Raji (cell line): Measurements from ENCODE around the gene C16orf54.

Experiments
- POLR2A ChIP-seq: IDR thresholded peaks from 2 replicates; pipeline ENCODE4 v1.6.1; 2011; ENCODE audit warnings: low read depth, low read length, control low read depth; ENCODE audit not compliant: insufficient read depth

Gene C16orf54

DNA sequence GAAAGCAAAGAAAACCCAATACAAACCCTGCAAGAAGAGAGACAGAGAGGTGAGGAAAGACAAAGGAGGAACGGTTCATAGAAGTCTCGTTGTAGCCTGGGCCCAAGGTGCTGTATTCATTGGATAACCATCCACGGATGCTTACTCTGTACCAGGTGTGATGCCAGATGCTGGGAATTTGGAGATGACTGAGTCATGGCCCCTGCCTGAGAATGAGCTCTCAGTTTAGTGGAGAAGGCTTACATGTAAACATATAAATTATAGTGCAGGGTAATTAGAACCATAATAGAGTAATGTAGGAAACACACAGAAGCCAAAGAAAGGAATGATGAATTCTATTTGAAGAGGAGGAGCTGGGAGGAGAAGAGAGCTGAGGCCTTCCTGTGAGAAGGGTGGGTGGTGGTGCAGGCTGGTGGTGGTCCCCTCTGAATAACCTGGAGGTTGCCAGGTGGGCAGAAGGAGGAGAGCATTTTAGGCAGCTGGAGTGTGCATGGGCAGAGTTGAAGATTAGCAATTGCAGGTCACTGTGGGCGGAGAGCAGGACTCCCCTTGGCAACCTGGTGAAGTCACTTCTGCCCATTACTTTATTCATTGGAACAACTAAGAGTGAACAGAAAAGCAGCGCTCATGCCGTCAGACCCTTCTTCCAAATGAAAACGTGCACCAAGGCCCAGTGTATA lies 24.6 kb upstream of the C16orf54 start:
- TF ChIP-seq POLR2A: no peak

DNA sequence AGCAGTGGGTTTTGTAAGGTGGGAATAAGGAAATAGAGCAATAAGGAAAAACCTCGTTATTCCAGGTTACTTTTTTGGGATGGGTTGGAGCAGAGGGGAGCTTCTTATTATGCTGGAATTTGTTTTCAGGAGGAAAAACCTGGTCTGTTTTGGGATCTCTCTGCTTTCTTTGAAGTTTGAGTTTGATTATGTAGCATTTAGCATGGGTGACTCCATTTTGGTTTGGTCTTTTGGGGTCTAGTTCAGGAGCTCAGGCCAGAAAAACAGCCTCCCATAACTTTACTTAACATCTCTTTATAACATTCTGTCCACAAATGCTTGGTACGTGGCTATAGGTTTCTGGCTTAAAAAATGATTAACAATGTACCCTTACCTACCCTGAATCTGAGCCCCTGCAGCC lies 23.7 kb upstream of the C16orf54 start:
- no peak for TF ChIP-seq POLR2A

DNA sequence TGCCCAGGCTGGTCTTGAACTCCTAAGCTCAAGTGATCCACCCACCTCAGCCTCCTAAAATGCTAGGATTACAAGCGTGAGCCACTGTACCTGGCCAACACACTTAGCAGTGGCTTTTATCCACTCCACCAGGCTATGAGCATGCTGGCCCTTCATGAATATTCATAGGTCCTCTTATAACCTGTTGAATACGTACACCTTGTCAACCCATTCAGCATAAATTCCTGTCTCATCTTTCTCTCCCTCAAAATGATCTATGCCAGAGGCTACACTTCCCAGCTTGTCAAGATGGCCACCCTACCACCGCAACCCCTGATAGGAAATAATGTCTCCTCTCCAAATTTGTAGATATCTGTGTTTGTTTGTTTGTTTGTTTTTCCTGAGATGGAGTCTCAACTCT lies 21.3 kb upstream of the C16orf54 start:
- no peak for TF ChIP-seq POLR2A

DNA sequence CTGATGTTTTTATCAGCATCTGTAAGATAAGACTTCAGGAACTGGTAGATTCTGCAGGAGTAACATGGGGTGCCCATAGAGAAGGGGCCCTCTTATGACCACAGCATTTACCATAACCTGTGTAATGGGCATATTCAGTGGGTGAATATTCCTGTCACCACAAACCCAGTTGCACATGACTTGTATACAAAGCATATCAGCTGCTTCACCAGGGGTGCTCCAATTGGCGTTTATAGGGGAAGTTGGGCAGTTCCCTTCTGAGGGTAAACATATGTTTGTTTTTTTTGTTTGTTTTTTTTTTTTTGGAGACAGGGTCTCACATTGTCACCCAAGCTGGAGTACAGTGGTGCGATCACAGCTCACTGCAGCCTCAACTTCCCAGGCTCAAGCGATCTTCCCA lies 20.8 kb upstream of the C16orf54 start:
- no peak for TF ChIP-seq POLR2A

DNA sequence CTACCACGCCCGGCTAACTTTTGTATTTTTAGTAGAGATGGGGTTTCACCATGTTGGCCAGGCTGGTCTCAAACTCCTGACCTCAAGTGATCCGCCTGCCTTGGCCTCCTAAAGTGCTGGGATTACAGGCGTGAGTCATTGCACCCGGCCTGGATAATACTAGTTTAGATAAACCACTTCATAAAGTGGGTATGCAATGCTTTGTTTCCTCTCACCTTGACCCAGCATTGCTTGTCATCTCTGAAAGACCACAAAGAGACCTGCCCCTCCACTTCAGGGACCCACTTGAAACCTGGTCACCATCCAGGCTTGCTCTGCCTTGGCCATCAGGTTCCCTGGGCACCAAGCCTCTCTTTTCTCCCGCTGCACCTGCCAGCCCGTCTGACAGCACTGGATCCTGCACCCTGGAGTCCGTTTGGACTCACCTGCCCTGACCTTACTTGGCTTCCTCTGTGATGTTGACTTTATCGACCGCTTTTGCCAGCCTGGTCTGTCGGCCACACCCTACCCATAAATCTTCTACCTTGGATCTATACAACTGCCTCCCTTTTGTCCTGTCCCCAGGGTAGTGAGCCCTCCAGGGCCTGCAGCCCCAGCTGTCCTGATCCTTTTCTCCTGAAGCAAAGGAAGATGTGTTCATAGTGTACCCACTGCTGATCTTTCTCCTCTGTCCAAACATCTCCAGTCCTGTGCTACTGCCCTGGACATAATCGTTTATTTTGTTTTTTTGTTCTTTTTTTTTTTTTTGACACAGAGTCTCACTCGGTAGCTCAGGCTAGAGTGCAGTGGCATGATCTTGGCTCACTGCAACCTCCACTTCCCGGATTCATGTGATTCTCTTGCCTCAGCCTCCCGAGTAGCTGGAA lies 19.6 kb upstream of the C16orf54 start:
- TF ChIP-seq POLR2A: no peak

DNA sequence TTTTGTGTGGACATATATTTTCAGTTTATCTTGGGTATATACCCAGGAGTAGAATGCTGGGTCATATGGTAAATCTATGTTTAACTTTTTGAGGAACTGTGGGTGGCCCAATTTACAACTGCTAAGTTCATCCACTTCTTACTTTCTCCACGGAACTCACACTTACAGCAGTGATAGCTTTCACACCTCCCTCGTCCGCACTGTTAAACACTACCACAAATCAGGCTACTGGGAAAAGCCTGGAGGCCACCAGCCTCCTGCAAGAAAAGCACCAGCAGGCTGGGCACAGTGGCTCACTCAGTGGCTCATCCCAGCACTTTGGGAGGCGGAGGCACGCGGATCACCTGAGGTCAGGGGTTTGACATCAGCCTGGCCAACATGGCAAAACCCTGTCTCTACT lies 17.5 kb upstream of the C16orf54 start:
- no peak for TF ChIP-seq POLR2A

DNA sequence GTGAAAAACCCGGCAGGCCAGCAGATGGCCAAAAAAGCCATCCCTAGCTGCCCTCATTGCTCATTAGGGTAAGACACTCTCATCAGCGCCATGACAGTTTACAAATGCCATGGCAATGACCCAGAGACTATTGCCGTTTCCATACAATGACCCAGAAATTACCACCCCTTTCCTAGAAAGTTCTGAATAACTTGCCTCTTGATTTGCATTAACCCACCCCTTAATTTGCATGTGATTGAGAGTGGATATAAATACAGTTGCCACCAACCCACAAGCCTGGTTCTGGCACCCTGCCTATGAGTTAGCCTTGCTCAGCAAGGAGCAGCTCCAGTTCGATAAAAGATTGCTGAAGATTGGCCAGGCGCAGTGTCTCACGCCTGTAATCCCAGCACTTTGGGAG lies 16.1 kb upstream of the C16orf54 start:
- TF ChIP-seq POLR2A: no peak

DNA sequence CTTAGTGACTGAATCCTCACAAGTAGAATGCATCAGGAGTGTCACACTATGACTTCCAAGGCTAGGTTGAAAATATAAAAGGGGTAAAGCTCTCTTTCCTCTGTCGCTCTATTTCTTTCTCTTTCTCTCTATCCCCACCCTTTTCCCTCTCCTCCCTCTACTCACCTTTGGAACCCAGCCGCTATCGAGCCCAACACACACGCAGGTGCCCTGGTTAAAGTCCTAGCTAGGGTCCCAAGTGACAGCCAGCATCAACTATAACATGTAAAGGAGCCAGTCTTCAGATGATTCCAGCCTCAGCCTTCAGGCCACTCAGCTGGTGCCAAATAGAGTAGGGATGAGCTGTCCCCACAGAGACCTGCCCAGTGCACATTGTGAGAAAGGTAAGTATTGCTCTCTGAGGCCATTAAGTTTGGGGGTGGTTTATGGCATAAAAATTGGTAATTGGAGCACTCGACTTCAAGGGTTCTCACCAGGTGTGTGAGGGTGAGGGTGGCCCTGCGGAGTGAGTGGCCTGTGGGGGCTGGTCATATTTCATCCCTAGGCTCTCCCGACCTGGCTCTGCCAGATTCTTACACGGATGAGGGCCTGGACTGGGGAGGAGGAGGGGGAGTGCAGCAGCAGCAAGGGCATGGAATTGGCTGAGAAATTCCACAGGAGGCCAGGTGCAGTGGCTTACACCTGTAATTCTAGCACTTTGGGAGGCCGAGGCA lies 14.9 kb upstream of the C16orf54 start:
- no peak for TF ChIP-seq POLR2A

DNA sequence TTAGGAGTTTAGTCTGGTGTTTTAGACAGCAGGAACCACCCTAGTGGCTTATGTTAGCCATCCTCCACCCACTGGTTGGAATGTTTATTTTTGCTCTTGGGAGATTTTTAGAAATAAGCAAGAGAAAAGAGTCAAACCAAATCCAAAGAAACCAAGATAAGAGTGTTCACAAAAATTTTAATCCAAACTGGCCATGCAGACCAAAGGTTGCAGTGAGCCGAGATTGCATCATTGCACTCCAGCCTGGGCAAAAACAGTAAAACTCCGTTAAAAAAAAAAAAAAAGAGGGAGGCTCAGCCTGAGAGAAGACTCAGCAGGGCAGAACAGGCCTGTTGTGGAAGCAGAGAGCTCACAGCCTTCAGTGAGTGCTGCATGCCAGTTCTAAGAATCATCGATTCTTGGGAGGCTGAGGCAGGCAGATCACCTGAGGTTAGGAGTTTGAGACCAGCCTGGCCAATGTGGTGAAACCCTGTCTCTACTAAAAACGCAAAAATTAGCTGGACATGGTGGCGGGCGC lies 12.2 kb upstream of the C16orf54 start:
- TF ChIP-seq POLR2A: no peak

DNA sequence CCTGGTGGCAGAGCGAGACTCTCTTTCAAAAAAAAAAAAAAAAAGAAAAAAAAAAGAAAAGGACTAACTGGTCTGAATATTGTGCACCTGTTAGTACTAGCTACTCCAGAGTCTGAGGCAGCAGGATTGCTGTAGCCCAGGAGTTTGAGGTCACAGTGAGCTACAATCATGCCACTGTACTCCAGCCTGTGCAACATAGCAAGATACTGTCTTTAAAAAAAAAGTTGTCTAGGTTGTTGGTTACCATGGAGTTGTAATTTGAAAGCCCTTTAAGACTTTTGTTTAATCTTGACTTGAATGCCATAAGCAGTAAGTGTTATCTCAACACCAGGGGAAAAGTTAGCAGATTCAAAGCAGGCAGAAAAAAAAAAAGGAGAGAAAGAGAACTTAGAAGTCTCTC lies 10.9 kb upstream of the C16orf54 start:
- TF ChIP-seq POLR2A: no peak

DNA sequence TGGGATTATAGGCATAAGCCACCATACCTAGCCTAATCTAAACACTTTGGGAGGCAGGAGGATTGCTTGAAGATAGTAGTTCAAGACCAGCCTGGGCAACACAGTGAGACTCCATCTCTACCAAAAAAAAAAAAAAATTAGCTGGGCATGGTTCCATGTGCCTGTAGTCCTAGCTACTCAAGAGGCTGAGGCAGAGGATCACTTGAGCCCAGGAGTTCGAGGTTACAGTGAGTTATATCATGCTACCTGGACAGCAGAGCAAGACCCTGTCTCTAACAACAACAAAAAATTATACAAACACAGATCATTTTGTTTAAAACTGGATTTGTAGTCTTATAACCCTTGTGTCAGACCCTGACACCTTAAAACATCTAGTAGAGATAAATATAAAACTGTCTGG lies 7.7 kb upstream of the C16orf54 start:
- no peak for TF ChIP-seq POLR2A

DNA sequence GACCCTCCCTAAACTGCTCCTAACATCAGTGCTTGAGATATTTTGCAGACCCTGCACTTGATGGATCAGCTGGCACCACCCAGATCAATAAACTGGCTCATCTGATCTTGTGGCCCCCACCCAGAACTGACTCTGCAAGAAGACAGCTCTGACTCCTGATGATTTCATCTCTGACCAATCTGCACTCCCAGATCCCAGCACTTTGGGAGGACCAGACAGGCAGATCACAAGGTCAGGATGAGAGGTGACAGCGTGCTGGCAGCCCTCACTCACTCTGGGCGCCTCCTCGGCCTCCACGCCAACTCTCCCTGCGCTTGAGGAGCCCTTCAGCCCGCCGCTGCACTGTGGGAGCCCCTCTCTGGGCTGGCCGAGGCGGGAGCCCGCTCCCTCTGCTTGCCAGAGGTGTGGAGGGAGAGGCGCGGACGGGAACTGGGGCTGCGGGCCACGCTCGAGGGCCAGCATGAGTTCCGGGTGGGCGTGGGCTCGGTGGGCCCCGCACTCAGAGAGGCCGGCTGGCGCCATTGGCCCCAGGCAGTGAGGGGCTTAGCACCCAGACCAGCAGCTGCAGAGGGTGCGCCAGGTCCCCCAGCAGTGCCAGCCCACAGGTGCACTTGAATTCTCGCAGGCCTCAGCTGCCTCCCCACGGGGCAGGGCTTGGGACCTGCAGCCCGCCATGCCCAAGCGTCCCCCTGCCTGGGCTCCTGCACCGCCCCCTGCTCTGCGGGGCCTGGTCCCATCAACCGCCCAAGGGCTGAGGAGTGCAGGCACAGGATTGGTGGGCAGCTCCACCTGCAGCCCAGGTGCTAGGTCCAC lies 2.4 kb upstream of the C16orf54 start:
- no peak for TF ChIP-seq POLR2A

DNA sequence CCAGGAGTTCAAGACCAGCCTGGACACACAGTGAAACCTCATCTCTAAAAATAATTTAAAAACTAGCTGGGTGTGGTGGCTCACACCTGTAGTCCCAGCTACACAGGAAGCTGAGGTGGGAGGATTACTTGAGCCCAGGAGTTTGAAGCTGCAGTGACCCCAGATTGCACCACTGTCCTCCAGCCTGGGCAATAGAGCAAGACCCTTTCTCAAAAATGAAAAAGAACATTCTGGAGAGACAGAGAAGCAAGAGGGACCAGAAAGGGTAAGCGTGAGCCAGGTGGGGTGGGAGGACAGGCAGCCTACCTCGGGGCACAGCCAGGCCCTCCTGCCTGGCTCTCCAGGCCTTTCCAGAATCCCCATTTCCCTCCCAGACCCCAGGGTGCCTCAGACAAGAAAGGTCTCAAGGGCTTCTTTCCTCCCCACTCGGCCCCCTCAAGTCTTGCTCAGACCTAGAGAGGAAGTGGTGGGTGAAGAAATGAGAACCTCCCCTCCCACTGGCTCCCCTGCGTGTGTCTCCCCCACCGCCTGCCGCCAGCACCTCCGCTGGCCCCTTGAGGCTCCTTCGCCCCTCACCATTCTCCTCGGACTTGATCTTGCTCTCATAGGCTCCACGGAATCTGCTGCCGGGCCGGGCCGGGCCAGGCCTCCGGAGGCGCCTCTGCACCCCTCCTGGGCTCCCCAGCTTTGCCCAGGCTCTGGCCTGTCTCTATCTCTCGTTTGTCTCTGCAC lies 503 bp downstream of the C16orf54 start:
- TF ChIP-seq POLR2A: no peak

DNA sequence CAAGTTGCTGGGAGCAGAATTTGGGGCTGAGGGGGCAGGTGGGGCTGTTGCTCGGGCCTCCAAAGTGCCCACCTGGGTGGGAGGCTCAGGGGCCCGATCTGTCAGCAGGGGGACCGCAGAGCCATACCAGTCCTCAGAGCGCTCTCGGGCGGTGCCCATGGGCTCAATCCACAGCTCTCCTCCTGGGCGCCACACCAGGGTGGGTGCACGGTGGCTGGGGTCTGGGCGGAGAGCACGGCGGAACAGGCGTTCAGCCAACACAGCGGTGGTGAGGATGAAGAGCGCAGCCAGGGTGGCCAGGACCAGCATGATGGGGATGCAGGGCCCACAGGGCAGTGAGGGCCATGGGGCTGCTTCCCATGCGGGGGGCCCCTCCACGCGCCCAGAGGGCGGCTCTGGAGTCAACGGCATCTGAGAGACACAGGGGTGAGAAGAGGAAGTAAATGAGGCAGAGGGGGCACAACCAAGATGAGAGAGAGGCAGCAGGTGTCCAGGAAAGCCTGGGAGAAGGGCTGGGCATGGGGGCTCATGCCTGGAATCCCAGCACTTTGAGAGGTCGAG lies 1.2 kb downstream of the C16orf54 start:
- TF ChIP-seq POLR2A: no peak
